Suprapubic skin (tissue), 3 donors: Measurements from ENCODE around the gene ARL2.

Source experiments
- CTCF ChIP-seq, 2 donors: fragments of 200-600 bp in 1 of 2; fragments of 450-650 bp in 1 of 2; sonication (generic) in 1 of 2; IDR thresholded peaks; one replicate each; pipeline ENCODE4 v1.5.1; 2016 to 2019; ENCODE audit warnings: antibody characterized with exemption in 2 of 2, mild to moderate bottlenecking in 1 of 2, moderate library complexity in 1 of 2
- POLR2A ChIP-seq, 2 donors: fragments of 450-650 bp; IDR thresholded peaks; one replicate each; pipeline ENCODE4 v1.6.1; 2017; ENCODE audit warnings: antibody characterized with exemption in 2 of 2, mild to moderate bottlenecking in 2 of 2, moderate library complexity in 2 of 2

- TF ChIP-seq CTCF (IDR thresholded peaks at IDR 0.05) (no peak), POLR2A (IDR thresholded peaks at IDR 0.05) (no peak)
Measured at GRCh38 chr11:65021003-65021402, 7.0 kb downstream of the ARL2 start.
